Stimulated activated CD8-positive, alpha-beta memory T cell treated with anti-CD3 and anti-CD28 coated beads, Interleukin-12 subunit alpha, Interleukin-12 subunit beta, amount 100 ng/mL, for 1 hour (primary cell): ENCODE measurements around the gene JAKMIP3.

Experiments used
- DNase-seq: peaks from one replicate; pipeline ENCODE4 v3.0.0-alpha.2; 2020; ENCODE audit warnings: low read depth

Gene JAKMIP3

DNA sequence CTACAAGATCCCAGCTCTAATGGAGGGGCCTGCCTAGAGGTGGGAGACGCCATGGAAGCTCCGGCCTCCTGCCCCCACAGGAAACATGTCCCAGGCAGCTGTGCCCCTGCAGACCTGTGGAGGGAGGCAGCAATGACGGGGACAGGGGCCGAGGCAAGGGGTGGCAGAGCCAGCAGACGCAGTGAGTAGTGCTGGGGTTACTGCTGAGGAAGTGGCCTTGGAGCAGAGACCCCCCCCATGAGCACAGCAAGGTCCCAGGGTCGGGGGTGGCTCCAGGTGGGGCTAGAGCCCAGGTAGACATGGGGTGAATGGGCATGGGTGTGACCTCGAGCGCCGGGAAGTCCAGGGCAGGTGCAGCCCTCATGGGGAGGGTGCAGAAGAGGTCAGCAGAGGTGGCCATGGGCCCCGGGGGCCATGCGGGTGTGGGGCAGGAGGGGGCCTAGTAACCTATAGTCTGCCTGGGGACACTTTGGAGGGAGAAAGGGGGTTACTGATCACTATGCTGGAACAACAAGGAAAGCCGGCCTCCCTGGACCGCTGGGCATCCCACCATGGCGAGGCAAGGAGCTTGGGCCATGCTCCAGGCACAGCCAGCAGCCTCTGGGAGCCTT, 45.5 kb downstream of the JAKMIP3 start:
- no peak for DNase-seq

DNA sequence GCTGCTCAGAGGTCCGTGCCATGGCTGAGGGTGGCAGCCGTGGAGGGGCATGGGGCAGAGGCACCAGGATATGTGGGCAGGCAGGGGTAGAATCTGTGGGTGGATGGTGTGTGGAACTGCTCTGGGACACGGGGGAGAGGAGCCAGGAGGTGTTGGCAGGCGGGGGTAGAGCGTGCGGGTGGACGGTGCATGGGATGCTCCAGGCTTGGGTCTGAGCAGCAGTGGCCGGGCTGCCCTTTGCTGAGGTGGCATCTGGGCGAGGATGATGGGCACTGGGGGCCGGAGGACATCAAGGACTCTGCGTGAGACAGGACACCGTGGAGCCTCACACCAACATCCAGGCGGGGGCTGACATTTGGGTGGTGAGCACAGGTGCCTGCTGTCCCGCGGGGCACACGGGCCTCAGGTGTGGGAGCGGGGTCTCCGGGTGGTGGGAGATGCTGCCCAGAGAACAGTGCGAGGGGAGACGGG, 46.2 kb downstream of the JAKMIP3 start:
- no peak for DNase-seq

DNA sequence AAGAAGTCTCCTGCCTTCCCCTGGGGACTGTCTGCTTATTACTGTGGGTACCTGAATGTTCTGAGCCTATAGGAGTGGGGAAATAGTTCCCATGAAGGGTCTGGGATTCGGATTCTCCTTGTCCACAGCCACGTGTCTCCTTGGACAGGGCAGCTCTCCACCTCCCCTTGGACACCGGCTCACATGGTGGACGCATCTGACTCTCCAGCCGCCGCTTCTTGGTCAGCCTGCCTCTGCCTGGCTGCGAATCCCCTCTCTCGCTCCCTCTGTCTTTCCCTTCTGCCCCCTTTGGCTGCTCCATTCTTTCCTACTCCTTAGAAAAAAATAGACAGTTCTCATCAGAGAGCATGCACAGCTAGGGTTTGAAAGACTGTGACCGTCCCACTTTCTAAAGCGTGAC, 46.9 kb downstream of the JAKMIP3 start:
- no peak for DNase-seq

DNA sequence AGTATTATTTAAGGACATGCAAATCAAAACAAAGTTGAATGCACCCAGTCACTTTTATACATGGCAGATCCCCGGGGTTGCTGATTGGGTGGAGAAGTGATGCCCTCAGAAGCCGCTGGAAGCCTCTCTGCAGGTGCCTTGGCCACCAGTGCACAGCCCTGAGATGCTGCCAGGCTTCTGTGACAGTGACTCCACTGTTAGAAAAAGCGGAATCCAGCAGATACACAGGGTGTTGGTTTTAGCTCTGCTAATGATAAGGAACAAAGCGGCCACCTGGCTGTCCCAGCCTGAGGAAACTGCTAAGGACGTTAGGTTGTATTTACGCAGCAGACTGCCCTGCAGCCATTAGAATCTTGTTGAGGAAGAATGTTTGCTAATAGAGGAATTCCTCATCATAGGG, 47.5 kb downstream of the JAKMIP3 start:
- DNase-seq: no peak

DNA sequence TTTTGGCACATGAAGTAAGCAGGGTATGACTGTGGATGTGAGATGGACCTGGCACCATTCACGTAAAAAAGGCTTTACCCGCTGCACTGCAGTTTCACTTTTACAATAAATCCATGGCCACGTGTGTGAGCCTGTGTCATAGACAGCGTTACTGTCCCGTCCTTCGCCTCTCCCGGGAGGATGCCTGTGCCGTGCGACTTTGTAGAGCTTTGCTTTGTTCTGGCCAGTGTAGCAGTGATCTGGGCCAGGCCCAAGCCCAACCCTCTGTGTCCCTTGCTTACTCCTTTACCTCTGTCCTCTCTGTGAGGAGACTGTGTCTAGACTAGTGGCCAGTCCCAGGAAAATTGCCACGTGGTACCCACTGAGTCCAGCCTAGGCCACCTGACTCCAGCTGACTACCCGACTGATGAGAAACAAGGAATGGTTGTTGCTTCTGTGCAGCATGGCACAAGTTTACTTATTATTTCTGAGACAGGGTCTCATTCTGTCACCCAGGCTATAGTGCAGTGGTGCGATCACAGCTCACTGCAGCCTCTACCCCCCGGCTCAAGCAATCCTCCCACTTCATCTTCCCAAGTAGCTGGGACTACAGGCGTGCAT, 48.1 kb downstream of the JAKMIP3 start:
- no peak for DNase-seq

DNA sequence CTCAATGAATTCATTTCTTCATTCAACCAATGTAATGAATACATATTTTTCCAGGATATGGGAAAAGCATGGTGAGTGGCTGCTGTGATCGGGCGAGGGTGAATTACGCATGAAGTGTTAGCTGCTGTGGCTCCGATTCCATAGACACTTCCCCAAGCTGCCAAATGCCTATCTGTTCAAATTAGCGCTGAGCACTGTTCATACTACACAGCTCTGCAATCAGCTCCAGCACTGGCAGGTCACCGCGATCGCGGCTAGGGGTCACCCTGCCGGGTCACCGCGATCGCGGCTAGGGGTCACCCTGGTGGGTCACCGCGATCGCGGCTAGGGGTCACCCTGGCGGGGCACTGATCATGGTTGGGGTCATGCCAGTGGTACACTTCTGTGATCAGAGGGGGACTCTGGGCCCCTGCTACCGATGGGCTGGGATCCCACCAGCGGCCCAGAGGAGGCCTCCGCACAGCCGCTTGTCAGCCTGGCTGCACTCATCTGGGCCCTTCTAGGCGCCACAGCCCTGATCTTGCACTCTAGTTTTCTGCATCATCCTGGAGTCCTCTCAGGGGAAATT, 49.3 kb downstream of the JAKMIP3 start:
- no peak for DNase-seq
